Nephron progenitor cell (in vitro differentiated cells): ENCODE measurements around the gene FRG2B.
"Not testable (repeated sequence)": the region's sequence is repeated elsewhere in the genome, so short reads cannot be mapped to it uniquely, and the experiment has no call there.

ENCODE experiments used
- DNase-seq: peaks from one replicate; pipeline ENCODE4 v3.0.0; 2021
- H3K27ac Mint-ChIP-seq: 2 replicates; pipeline ENCODE4 v1.8.0; 2021; ENCODE audit warnings: mild to moderate bottlenecking, moderate library complexity, mixed read lengths
- H3K27me3 Mint-ChIP-seq: 2 replicates; pipeline ENCODE4 v1.8.0; 2021; ENCODE audit warnings: mild to moderate bottlenecking, low read depth, mixed read lengths; ENCODE audit not compliant: poor library complexity
- H3K36me3 Mint-ChIP-seq: 2 replicates; pipeline ENCODE4 v1.8.0; 2021; ENCODE audit warnings: low read depth, mixed read lengths
- H3K4me1 Mint-ChIP-seq: 2 replicates; pipeline ENCODE4 v1.8.0; 2021; ENCODE audit warnings: mixed read lengths
- H3K4me3 Mint-ChIP-seq: 2 replicates; pipeline ENCODE4 v1.8.0; 2021; ENCODE audit warnings: mild to moderate bottlenecking, moderate library complexity, mixed read lengths
- H3K9me3 Mint-ChIP-seq: 2 replicates; pipeline ENCODE4 v1.8.0; 2021; ENCODE audit warnings: mild to moderate bottlenecking, moderate library complexity, mixed read lengths
- CTCF ChIP-seq: fragments of 200-600 bp; sonication (generic); IDR thresholded peaks from 2 replicates; pipeline ENCODE4 v1.5.0; 2021; ENCODE audit warnings: antibody characterized with exemption

FRG2B gene

GRCh38 chr10:133611079-133611478 lies 15.5 kb downstream of the FRG2B start:
- H3K27me3 Mint-ChIP-seq: peaks cover 6% of the 10 kb centered on the region
- DNase-seq: no peak
- no peaks in the 10 kb centered on the region for H3K4me1 Mint-ChIP-seq
- H3K9me3 Mint-ChIP-seq: peaks cover 85% of the 10 kb centered on the region
- no peak overlapping the region for H3K27ac Mint-ChIP-seq
- H3K36me3 Mint-ChIP-seq: no peaks in the 10 kb centered on the region
- no peak for TF ChIP-seq CTCF
- no peak overlapping the region for H3K4me3 Mint-ChIP-seq

GRCh38 chr10:133608855-133609254 lies 17.7 kb downstream of the FRG2B start:
- peaks cover 78% of the 10 kb centered on the region for H3K9me3 Mint-ChIP-seq
- DNase-seq: no peak
- no peaks in the 10 kb centered on the region for H3K36me3 Mint-ChIP-seq
- H3K4me3 Mint-ChIP-seq: no peak overlapping the region
- H3K27me3 Mint-ChIP-seq: no peaks in the 10 kb centered on the region
- no peak overlapping the region for H3K27ac Mint-ChIP-seq
- no peaks in the 10 kb centered on the region for H3K4me1 Mint-ChIP-seq
- no peak for TF ChIP-seq CTCF

GRCh38 chr10:133603434-133603833 lies 23.2 kb downstream of the FRG2B start:
- H3K9me3 Mint-ChIP-seq: peaks cover 77% of the 10 kb centered on the region
- not testable (repeated sequence) for DNase-seq, H3K4me1 Mint-ChIP-seq, H3K36me3 Mint-ChIP-seq, H3K27me3 Mint-ChIP-seq, H3K27ac Mint-ChIP-seq, H3K4me3 Mint-ChIP-seq

- no peaks in the 10 kb centered on the region for H3K4me1 Mint-ChIP-seq
- H3K4me3 Mint-ChIP-seq: no peak overlapping the region
- no peaks in the 10 kb centered on the region for H3K27me3 Mint-ChIP-seq
- H3K36me3 Mint-ChIP-seq: no peaks in the 10 kb centered on the region
- DNase-seq: no peak
- TF ChIP-seq CTCF: no peak
- no peak overlapping the region for H3K27ac Mint-ChIP-seq
- H3K9me3 Mint-ChIP-seq: peaks cover 74% of the 10 kb centered on the region
Measured at GRCh38 chr10:133600657-133601056, 25.9 kb downstream of the FRG2B start.

- not testable (repeated sequence) for H3K36me3 Mint-ChIP-seq, H3K27ac Mint-ChIP-seq, H3K27me3 Mint-ChIP-seq, H3K4me3 Mint-ChIP-seq, H3K4me1 Mint-ChIP-seq, DNase-seq
- peaks cover 76% of the 10 kb centered on the region for H3K9me3 Mint-ChIP-seq
Measured at GRCh38 chr10:133599869-133600268, 26.7 kb downstream of the FRG2B start.

GRCh38 chr10:133592716-133593115 lies 33.9 kb downstream of the FRG2B start:
- TF ChIP-seq CTCF: no peak
- DNase-seq: no peak
- no peaks in the 10 kb centered on the region for H3K4me1 Mint-ChIP-seq
- H3K27ac Mint-ChIP-seq: no peak overlapping the region
- peaks cover 77% of the 10 kb centered on the region for H3K9me3 Mint-ChIP-seq
- no peak overlapping the region for H3K4me3 Mint-ChIP-seq
- H3K36me3 Mint-ChIP-seq: no peaks in the 10 kb centered on the region
- no peaks in the 10 kb centered on the region for H3K27me3 Mint-ChIP-seq

GRCh38 chr10:133590970-133591359 lies 35.6 kb downstream of the FRG2B start:
- Mint-ChIP-seq H3K4me3 (no peak overlapping the region), H3K9me3 (peaks cover 73% of the 10 kb centered on the region), H3K36me3 (no peaks in the 10 kb centered on the region), H3K27ac (no peak overlapping the region), H3K4me1 (no peaks in the 10 kb centered on the region), H3K27me3 (no peaks in the 10 kb centered on the region)
- TF ChIP-seq CTCF: no peak
- no peak for DNase-seq
